ENCODE results near the gene MLLT10.

The MLLT10 gene

GRCh38 chr10:21693418-21693817 is 159.4 kb downstream of the MLLT10 start:
- no peak for DNase-seq (ENCODE audit: insufficient read length, low spot score)
- TF ChIP-seq CTCF (IDR thresholded peaks at IDR 0.05; ENCODE audit: insufficient read depth, missing control alignments) = no peak
- peak; percentile 63 for FAIRE-seq

GRCh38 chr10:21694631-21695030 is 160.6 kb downstream of the MLLT10 start:
- DNase-seq (ENCODE audit: insufficient read length, low spot score) (no peak), FAIRE-seq (no peak)
- TF ChIP-seq CTCF (IDR thresholded peaks at IDR 0.05; ENCODE audit: insufficient read depth, missing control alignments) = no peak

DNA sequence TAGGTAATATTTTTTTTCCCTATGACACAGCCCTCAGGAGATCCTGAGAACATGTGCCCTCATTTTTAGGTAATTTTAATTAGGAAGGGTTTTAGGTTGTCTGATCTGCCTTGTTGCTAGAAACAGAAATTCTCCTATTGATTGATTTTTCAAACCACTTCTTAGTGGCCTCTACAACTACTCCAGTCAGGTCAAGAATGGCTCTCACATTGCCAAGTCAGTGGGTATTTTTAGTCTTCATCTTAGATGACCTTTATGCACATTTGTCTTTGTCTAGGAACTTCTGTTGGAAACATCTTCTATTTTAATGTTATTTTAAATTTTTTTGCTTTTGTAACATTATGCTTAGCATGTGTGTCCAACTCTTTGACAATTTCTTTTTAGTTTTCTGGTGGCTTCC is 162.3 kb downstream of the MLLT10 start:
- FAIRE-seq (no peak), DNase-seq (ENCODE audit: insufficient read length, low spot score) (no peak)
- TF ChIP-seq CTCF (IDR thresholded peaks at IDR 0.05; ENCODE audit: insufficient read depth, missing control alignments) = no peak

GRCh38 chr10:21699575-21699974 is 165.5 kb downstream of the MLLT10 start:
- no peak for FAIRE-seq
- no peak for DNase-seq (ENCODE audit: insufficient read length, low spot score)
- no peak for TF ChIP-seq CTCF (IDR thresholded peaks at IDR 0.05; ENCODE audit: insufficient read depth, missing control alignments)

GRCh38 chr10:21700474-21700873 is 166.4 kb downstream of the MLLT10 start:
- DNase-seq (ENCODE audit: insufficient read length, low spot score) (no peak), FAIRE-seq (no peak)
- TF ChIP-seq CTCF (IDR thresholded peaks at IDR 0.05; ENCODE audit: insufficient read depth, missing control alignments) = no peak

GRCh38 chr10:21702633-21703111 is 168.6 kb downstream of the MLLT10 start:
- no peak for DNase-seq (ENCODE audit: insufficient read length, low spot score)
- TF ChIP-seq CTCF (IDR thresholded peaks at IDR 0.05; ENCODE audit: insufficient read depth, missing control alignments) = no peak
- FAIRE-seq = no peak

GRCh38 chr10:21705142-21705827 is 171.3 kb downstream of the MLLT10 start:
- DNase-seq (ENCODE audit: insufficient read length, low spot score) (no peak), FAIRE-seq (no peak)
- TF ChIP-seq CTCF (IDR thresholded peaks at IDR 0.05; ENCODE audit: insufficient read depth, missing control alignments) = no peak

Data from D721Med (cell line).